Testis (tissue), 2 donors: ENCODE results near the gene ANO1.

ENCODE experiments used
- POLR2A ChIP-seq: fragments of 450-650 bp; IDR thresholded peaks from one replicate; pipeline ENCODE4 v1.6.1; 2017; ENCODE audit warnings: antibody characterized with exemption, mild to moderate bottlenecking, moderate library complexity
- TF ChIP-seq, protein P1 (sequence below), 3 experiments: fragments of 450-650 bp in 2 of 3; fragments of 200-600 bp in 1 of 3; sonication (generic) in 1 of 3; IDR thresholded peaks; one replicate each; pipeline ENCODE4 v1.5.1; 2016 to 2019; ENCODE audit warnings: antibody characterized with exemption in 3 of 3, mild to moderate bottlenecking in 2 of 3, moderate library complexity in 1 of 3

- TF ChIP-seq, protein P1, sequence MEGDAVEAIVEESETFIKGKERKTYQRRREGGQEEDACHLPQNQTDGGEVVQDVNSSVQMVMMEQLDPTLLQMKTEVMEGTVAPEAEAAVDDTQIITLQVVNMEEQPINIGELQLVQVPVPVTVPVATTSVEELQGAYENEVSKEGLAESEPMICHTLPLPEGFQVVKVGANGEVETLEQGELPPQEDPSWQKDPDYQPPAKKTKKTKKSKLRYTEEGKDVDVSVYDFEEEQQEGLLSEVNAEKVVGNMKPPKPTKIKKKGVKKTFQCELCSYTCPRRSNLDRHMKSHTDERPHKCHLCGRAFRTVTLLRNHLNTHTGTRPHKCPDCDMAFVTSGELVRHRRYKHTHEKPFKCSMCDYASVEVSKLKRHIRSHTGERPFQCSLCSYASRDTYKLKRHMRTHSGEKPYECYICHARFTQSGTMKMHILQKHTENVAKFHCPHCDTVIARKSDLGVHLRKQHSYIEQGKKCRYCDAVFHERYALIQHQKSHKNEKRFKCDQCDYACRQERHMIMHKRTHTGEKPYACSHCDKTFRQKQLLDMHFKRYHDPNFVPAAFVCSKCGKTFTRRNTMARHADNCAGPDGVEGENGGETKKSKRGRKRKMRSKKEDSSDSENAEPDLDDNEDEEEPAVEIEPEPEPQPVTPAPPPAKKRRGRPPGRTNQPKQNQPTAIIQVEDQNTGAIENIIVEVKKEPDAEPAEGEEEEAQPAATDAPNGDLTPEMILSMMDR (IDR thresholded peaks at IDR 0.05) = no peak
- TF ChIP-seq POLR2A = no peak
Measured at GRCh38 chr11:70055444-70055843, 22.7 kb upstream of the ANO1 start.
